Measurements from ENCODE around the gene RPS18.

DNA sequence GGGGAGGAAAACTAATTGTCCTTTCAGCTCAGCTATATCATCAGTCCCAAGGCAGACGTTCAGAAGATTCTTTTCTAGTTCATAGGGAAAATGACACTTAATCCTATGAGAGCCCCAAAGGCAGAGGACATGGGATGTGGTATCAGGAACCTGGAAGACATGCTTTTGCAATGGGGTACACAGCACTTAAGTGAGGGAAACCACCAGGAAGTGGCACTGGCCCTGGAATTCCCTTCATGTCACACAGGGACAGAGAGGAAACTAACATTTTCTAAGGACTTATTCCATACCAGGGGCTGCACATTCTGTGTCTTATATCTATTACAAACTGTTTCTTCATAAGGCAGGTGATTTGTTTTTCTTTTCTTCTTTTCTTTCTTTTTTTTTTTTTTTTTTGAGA is 28.4 kb upstream of the RPS18 start:
- TF ChIP-seq POLR2A (IDR thresholded peaks at IDR 0.05): no peak
- TF ChIP-seq, protein P1, sequence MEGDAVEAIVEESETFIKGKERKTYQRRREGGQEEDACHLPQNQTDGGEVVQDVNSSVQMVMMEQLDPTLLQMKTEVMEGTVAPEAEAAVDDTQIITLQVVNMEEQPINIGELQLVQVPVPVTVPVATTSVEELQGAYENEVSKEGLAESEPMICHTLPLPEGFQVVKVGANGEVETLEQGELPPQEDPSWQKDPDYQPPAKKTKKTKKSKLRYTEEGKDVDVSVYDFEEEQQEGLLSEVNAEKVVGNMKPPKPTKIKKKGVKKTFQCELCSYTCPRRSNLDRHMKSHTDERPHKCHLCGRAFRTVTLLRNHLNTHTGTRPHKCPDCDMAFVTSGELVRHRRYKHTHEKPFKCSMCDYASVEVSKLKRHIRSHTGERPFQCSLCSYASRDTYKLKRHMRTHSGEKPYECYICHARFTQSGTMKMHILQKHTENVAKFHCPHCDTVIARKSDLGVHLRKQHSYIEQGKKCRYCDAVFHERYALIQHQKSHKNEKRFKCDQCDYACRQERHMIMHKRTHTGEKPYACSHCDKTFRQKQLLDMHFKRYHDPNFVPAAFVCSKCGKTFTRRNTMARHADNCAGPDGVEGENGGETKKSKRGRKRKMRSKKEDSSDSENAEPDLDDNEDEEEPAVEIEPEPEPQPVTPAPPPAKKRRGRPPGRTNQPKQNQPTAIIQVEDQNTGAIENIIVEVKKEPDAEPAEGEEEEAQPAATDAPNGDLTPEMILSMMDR (IDR thresholded peaks at IDR 0.05): no peak

Measured in adrenal gland (tissue), 5 donors.